ENCODE results near the gene UGT1A9.

Gene UGT1A9

DNA sequence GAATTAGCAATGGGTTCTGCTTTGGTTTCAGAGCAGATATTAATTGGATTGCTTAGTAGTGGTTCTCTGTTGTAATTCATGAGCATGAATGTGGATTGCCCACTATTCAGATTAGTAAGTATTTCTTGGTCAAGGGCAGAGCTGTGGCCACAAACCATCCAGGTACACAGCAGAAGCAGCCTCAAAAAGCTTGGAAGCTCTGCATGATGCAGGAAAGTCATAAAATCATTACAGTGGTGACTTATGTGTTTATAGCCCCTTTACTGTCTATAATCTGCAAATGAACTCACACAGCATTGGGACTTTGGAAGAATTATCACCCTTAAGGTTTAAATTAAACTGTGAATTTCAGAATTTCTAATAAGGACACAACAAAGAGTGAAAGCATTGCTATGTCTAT lies 86.4 kb downstream of the UGT1A9 start:
- no peaks in the 10 kb centered on the region for H3K4me1 ChIP-seq (ENCODE audit: control insufficient read depth, insufficient read depth, low read length)
- DNase-seq (ENCODE audit: low read depth, low spot score), result no peak
- no peak overlapping the region for H3K4me3 ChIP-seq (ENCODE audit: low read length)
- H3K36me3 ChIP-seq (ENCODE audit: control insufficient read depth, insufficient read depth, low read length), result no peaks in the 10 kb centered on the region
- H3K27ac ChIP-seq (ENCODE audit: low read length), result no peak overlapping the region
- H3K9me3 ChIP-seq (ENCODE audit: control insufficient read depth, insufficient read depth, low read length), result no peaks in the 10 kb centered on the region
- no peaks in the 10 kb centered on the region for H3K27me3 ChIP-seq (ENCODE audit: control insufficient read depth, insufficient read depth, low read length)

DNA sequence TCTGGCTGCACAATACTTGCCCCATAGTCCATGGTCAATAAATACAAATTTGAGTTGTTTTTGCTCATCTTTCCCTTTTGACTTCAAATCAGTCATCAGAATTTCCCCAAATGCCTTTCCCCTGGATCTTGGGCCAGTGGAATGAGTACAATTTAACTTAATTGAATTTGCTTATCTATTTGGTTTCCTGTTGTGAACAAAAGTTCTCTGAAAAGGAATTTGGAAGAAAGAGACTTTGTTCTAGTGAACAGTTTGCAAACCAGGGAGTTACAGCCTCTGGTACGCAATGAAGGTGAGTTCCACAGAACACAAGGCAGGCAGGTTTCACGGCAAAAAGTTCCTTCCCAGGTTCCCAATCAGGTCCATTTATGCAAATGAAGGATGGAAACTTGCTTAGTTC lies 87.2 kb downstream of the UGT1A9 start:
- DNase-seq (ENCODE audit: low read depth, low spot score), result no peak
- Histone ChIP-seq H3K27me3 (ENCODE audit: control insufficient read depth, insufficient read depth, low read length) (no peaks in the 10 kb centered on the region), H3K36me3 (ENCODE audit: control insufficient read depth, insufficient read depth, low read length) (no peaks in the 10 kb centered on the region), H3K4me3 (ENCODE audit: low read length) (no peak overlapping the region), H3K9me3 (ENCODE audit: control insufficient read depth, insufficient read depth, low read length) (no peaks in the 10 kb centered on the region), H3K27ac (ENCODE audit: low read length) (no peak overlapping the region), H3K4me1 (ENCODE audit: control insufficient read depth, insufficient read depth, low read length) (no peaks in the 10 kb centered on the region)
- no CpG with 5 or more reads among the region's 2 CpGs for WGBS (ENCODE audit: insufficient coverage, insufficient read length)

DNA sequence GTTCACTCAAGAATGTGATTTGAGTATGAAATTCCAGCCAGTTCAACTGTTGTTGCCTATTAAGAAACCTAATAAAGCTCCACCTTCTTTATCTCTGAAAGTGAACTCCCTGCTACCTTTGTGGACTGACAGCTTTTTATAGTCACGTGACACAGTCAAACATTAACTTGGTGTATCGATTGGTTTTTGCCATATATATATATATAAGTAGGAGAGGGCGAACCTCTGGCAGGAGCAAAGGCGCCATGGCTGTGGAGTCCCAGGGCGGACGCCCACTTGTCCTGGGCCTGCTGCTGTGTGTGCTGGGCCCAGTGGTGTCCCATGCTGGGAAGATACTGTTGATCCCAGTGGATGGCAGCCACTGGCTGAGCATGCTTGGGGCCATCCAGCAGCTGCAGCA lies 88.3 kb downstream of the UGT1A9 start, which contains the start of gene UGT1A1:
Gene UGT1A1, plus strand, starts transcription at position 228 of the 400 bp plus-strand sequence. Its CDS starts 18 bp downstream, at position 246.
- no CpG with 5 or more reads among the region's 6 CpGs for WGBS (ENCODE audit: insufficient coverage, insufficient read length)
- Histone ChIP-seq H3K4me3 (ENCODE audit: low read length) (no peak within 1 kb of the TSS), H3K27ac (ENCODE audit: low read length) (no peak within 1 kb of the TSS), H3K9me3 (ENCODE audit: control insufficient read depth, insufficient read depth, low read length) (no peaks in the 10 kb centered on the region), H3K36me3 (ENCODE audit: control insufficient read depth, insufficient read depth, low read length) (no peaks in the 10 kb centered on the region), H3K27me3 (ENCODE audit: control insufficient read depth, insufficient read depth, low read length) (no peaks in the 10 kb centered on the region), H3K4me1 (ENCODE audit: control insufficient read depth, insufficient read depth, low read length) (no peaks in the 10 kb centered on the region)
- DNase-seq (ENCODE audit: low read depth, low spot score), result no peak

DNA sequence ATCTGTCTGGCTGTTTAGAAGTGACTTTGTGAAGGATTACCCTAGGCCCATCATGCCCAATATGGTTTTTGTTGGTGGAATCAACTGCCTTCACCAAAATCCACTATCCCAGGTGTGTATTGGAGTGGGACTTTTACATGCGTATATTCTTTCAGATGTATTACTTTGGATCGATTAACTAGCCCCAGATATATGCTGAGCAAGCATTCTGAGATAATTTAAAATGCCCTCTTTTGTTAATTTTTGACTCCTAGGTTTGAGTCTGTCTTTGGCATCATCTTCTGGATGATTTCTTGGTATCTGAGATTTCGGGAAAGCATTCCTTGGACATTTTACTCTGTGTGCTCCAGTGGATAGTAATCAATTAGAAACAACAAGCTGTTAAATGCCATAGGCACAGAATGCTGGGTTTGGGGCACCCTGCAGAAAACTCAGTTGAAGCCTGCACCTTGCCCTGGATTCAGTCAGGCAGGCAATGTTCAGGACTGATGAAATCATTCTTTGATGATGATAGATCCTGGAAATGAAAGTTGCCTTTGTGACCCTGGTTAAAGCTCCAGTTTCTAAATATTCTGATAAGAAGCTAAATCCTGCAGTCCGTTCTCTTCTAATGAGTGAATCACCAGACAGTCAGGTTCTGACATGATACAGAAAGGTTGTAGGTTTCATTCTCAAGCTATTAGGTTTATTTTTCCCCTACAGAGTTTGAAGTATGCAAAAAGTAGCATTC lies 89.5 kb downstream of the UGT1A9 start:
- Histone ChIP-seq H3K27ac (ENCODE audit: low read length) (no peak overlapping the region), H3K36me3 (ENCODE audit: control insufficient read depth, insufficient read depth, low read length) (no peaks in the 10 kb centered on the region), H3K4me1 (ENCODE audit: control insufficient read depth, insufficient read depth, low read length) (no peaks in the 10 kb centered on the region), H3K27me3 (ENCODE audit: control insufficient read depth, insufficient read depth, low read length) (no peaks in the 10 kb centered on the region), H3K9me3 (ENCODE audit: control insufficient read depth, insufficient read depth, low read length) (no peaks in the 10 kb centered on the region), H3K4me3 (ENCODE audit: low read length) (no peak overlapping the region)
- no CpG with 5 or more reads among the region's 4 CpGs for WGBS (ENCODE audit: insufficient coverage, insufficient read length)
- no peak for DNase-seq (ENCODE audit: low read depth, low spot score)

DNA sequence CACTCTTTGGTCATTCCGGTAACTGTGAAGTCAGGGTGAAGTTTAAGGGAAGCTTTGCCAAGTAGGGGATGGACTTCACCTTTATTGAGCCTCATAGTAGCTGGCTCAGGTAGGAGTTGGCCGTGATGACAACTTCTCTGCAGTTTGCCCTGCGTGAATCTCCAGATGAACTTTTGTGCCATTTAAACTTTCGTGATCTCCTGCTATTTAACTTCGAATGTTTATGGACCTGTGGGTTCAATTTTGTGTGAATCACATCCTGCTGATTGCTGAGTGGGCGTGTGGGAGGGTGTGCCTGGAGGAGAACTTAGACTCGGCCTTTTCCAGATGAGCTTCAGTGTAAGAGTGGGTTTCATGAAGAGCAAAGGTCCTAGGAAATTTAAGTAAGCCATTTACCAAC lies 92.6 kb downstream of the UGT1A9 start:
- Histone ChIP-seq H3K27me3 (ENCODE audit: control insufficient read depth, insufficient read depth, low read length) (no peaks in the 10 kb centered on the region), H3K9me3 (ENCODE audit: control insufficient read depth, insufficient read depth, low read length) (no peaks in the 10 kb centered on the region), H3K27ac (ENCODE audit: low read length) (no peak overlapping the region), H3K36me3 (ENCODE audit: control insufficient read depth, insufficient read depth, low read length) (no peaks in the 10 kb centered on the region), H3K4me1 (ENCODE audit: control insufficient read depth, insufficient read depth, low read length) (no peaks in the 10 kb centered on the region), H3K4me3 (ENCODE audit: low read length) (no peak overlapping the region)
- no CpG with 5 or more reads among the region's 7 CpGs for WGBS (ENCODE audit: insufficient coverage, insufficient read length)
- no peak for DNase-seq (ENCODE audit: low read depth, low spot score)

DNA sequence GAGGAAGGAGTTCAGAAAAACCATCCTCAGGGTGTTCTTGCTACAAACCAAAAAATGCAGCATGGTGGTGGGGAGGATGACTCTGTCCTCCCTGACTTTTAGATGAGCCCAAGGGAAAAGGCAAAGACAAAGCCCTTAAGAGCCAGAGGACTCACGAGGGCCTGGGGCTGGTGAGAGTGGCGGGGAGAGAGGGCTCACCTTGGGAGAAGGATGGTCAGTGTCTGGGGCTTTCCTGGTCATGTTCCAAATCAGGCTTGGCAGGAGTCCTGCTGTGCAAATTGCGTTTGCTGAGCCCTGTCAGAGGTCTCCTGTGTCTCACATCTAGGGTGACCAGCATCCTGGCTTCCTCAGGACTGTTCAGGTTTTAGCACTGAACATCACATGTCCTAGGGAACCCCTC lies 93.1 kb downstream of the UGT1A9 start:
- Histone ChIP-seq H3K27ac (ENCODE audit: low read length) (no peak overlapping the region), H3K4me3 (ENCODE audit: low read length) (no peak overlapping the region), H3K4me1 (ENCODE audit: control insufficient read depth, insufficient read depth, low read length) (no peaks in the 10 kb centered on the region), H3K36me3 (ENCODE audit: control insufficient read depth, insufficient read depth, low read length) (no peaks in the 10 kb centered on the region), H3K9me3 (ENCODE audit: control insufficient read depth, insufficient read depth, low read length) (no peaks in the 10 kb centered on the region), H3K27me3 (ENCODE audit: control insufficient read depth, insufficient read depth, low read length) (no peaks in the 10 kb centered on the region)
- WGBS (ENCODE audit: insufficient coverage, insufficient read length), result no CpG with 5 or more reads among the region's 3 CpGs
- no peak for DNase-seq (ENCODE audit: low read depth, low spot score)

DNA sequence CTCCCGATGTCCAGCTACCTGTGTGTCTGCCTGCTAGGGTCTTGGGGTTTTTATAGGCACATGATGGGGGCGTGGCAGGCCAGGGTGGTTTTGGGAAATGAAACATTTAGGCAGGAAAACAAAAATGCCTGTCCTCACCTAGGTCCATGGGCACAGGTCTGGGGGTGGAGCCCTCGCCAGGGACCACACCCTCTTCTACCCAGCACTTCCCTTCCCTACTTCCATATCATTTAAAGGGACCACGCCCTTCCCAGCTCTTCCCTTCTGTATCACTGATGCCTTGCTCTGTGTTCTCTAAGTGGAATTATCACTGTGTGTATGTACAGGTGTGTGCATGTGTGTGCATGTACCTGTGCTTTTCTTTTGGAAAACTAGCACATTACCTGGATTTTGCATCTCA lies 94.7 kb downstream of the UGT1A9 start:
- H3K27me3 ChIP-seq (ENCODE audit: control insufficient read depth, insufficient read depth, low read length), result no peaks in the 10 kb centered on the region
- no peak for DNase-seq (ENCODE audit: low read depth, low spot score)
- no peak overlapping the region for H3K4me3 ChIP-seq (ENCODE audit: low read length)
- H3K9me3 ChIP-seq (ENCODE audit: control insufficient read depth, insufficient read depth, low read length), result no peaks in the 10 kb centered on the region
- no peaks in the 10 kb centered on the region for H3K4me1 ChIP-seq (ENCODE audit: control insufficient read depth, insufficient read depth, low read length)
- H3K36me3 ChIP-seq (ENCODE audit: control insufficient read depth, insufficient read depth, low read length), result no peaks in the 10 kb centered on the region
- no CpG with 5 or more reads among the region's 4 CpGs for WGBS (ENCODE audit: insufficient coverage, insufficient read length)
- H3K27ac ChIP-seq (ENCODE audit: low read length), result no peak overlapping the region

DNA sequence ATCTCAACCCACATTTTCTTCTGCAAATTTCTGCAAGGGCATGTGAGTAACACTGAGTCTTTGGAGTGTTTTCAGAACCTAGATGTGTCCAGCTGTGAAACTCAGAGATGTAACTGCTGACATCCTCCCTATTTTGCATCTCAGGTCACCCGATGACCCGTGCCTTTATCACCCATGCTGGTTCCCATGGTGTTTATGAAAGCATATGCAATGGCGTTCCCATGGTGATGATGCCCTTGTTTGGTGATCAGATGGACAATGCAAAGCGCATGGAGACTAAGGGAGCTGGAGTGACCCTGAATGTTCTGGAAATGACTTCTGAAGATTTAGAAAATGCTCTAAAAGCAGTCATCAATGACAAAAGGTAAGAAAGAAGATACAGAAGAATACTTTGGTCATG lies 96.4 kb downstream of the UGT1A9 start:
- H3K4me3 ChIP-seq (ENCODE audit: low read length), result no peak overlapping the region
- no peaks in the 10 kb centered on the region for H3K27me3 ChIP-seq (ENCODE audit: control insufficient read depth, insufficient read depth, low read length)
- H3K4me1 ChIP-seq (ENCODE audit: control insufficient read depth, insufficient read depth, low read length), result no peaks in the 10 kb centered on the region
- WGBS (ENCODE audit: insufficient coverage, insufficient read length), result no CpG with 5 or more reads among the region's 4 CpGs
- no peaks in the 10 kb centered on the region for H3K9me3 ChIP-seq (ENCODE audit: control insufficient read depth, insufficient read depth, low read length)
- DNase-seq (ENCODE audit: low read depth, low spot score), result peak; percentile 11
- H3K36me3 ChIP-seq (ENCODE audit: control insufficient read depth, insufficient read depth, low read length), result no peaks in the 10 kb centered on the region
- no peak overlapping the region for H3K27ac ChIP-seq (ENCODE audit: low read length)

DNA sequence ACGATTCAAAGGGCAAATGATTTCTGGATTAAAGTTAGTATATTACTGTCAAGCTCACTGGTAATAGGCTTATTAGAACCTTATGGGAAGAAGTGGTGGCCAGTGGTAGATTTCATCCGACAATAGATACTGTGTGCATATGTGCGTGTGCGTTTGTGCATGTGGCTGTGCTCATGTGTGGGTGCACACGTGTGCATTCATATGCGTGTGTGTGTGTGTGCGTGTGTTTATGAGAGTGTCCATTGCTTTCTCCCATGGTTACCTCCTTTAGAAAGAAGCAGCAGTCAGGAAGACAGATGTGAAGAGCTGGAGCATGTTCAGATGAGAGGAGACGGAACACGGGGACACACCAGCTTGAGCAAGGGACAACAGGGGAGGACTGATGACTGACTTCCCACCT lies 97.6 kb downstream of the UGT1A9 start:
- Histone ChIP-seq H3K4me3 (ENCODE audit: low read length) (no peak overlapping the region), H3K27ac (ENCODE audit: low read length) (no peak overlapping the region), H3K9me3 (ENCODE audit: control insufficient read depth, insufficient read depth, low read length) (no peaks in the 10 kb centered on the region), H3K36me3 (ENCODE audit: control insufficient read depth, insufficient read depth, low read length) (no peaks in the 10 kb centered on the region), H3K4me1 (ENCODE audit: control insufficient read depth, insufficient read depth, low read length) (no peaks in the 10 kb centered on the region), H3K27me3 (ENCODE audit: control insufficient read depth, insufficient read depth, low read length) (no peaks in the 10 kb centered on the region)
- no peak for DNase-seq (ENCODE audit: low read depth, low spot score)
- no CpG with 5 or more reads among the region's 9 CpGs for WGBS (ENCODE audit: insufficient coverage, insufficient read length)

DNA sequence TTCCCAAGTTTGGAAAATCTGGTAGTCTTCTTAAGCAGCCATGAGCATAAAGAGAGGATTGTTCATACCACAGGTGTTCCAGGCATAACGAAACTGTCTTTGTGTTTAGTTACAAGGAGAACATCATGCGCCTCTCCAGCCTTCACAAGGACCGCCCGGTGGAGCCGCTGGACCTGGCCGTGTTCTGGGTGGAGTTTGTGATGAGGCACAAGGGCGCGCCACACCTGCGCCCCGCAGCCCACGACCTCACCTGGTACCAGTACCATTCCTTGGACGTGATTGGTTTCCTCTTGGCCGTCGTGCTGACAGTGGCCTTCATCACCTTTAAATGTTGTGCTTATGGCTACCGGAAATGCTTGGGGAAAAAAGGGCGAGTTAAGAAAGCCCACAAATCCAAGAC lies 100.5 kb downstream of the UGT1A9 start:
- no peaks in the 10 kb centered on the region for H3K4me1 ChIP-seq (ENCODE audit: control insufficient read depth, insufficient read depth, low read length)
- no CpG with 5 or more reads among the region's 16 CpGs for WGBS (ENCODE audit: insufficient coverage, insufficient read length)
- no peaks in the 10 kb centered on the region for H3K9me3 ChIP-seq (ENCODE audit: control insufficient read depth, insufficient read depth, low read length)
- no peaks in the 10 kb centered on the region for H3K27me3 ChIP-seq (ENCODE audit: control insufficient read depth, insufficient read depth, low read length)
- H3K36me3 ChIP-seq (ENCODE audit: control insufficient read depth, insufficient read depth, low read length), result no peaks in the 10 kb centered on the region
- no peak overlapping the region for H3K4me3 ChIP-seq (ENCODE audit: low read length)
- H3K27ac ChIP-seq (ENCODE audit: low read length), result no peak overlapping the region
- DNase-seq (ENCODE audit: low read depth, low spot score), result no peak

DNA sequence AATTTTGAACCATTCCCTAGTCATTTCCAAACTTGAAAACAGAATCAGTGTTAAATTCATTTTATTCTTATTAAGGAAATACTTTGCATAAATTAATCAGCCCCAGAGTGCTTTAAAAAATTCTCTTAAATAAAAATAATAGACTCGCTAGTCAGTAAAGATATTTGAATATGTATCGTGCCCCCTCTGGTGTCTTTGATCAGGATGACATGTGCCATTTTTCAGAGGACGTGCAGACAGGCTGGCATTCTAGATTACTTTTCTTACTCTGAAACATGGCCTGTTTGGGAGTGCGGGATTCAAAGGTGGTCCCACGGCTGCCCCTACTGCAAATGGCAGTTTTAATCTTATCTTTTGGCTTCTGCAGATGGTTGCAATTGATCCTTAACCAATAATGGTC lies 100.9 kb downstream of the UGT1A9 start:
- Histone ChIP-seq H3K27me3 (ENCODE audit: control insufficient read depth, insufficient read depth, low read length) (no peaks in the 10 kb centered on the region), H3K4me3 (ENCODE audit: low read length) (no peak overlapping the region), H3K27ac (ENCODE audit: low read length) (no peak overlapping the region), H3K4me1 (ENCODE audit: control insufficient read depth, insufficient read depth, low read length) (no peaks in the 10 kb centered on the region), H3K36me3 (ENCODE audit: control insufficient read depth, insufficient read depth, low read length) (no peaks in the 10 kb centered on the region), H3K9me3 (ENCODE audit: control insufficient read depth, insufficient read depth, low read length) (no peaks in the 10 kb centered on the region)
- no CpG with 5 or more reads among the region's 5 CpGs for WGBS (ENCODE audit: insufficient coverage, insufficient read length)
- DNase-seq (ENCODE audit: low read depth, low spot score), result no peak

Data from iPS DF 6.9 (cell line).